ENCODE measurements around the gene BRK1.
A peak's percentile ranks its signal among the peaks of the same experiment; 100 is the strongest.
"Not testable (repeated sequence)": the region's sequence is repeated elsewhere in the genome, so short reads cannot be mapped to it uniquely, and the experiment has no call there.

Gene BRK1

DNA sequence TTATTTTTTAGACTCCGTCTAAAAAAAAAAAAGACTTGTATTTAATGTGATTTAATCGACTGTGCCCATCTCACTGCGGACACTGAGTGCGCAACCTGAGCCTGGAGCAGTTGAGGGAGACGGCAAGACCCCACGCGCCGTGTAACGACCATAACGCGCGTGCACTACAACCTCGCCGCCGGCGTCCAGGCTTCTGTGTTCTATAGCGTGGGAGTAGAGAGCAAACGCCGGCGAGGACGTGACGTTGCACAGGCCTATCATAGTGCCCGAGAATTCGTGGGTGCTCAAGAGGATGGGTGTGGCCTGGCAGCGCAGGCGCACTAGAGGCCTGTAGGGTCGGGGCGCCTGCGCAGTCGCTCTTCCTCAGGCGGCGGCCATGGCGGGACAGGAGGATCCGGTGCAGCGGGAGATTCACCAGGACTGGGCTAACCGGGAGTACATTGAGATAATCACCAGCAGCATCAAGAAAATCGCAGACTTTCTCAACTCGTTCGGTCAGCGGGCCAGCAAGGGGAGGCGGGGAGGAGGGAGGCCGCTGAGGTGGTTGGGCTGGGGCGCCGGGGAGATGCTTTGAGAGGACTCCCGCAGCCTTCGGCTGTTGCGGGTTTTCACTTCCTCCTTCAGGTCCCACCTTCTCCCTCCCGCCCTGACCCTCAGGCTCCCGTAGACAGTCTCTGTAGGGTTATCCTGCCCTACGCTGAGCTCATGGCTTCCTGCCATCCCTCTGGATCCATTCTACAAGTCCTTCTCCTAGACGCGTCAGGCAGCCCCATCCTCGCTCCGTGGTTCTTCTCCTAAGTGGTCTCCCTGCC, at the start of gene BRK1:
Gene BRK1, plus strand, starts transcription at position 350 of the 812 bp plus-strand sequence. Its CDS starts 27 bp downstream, at position 377.
- peak; percentile 89 for DNase-seq

DNA sequence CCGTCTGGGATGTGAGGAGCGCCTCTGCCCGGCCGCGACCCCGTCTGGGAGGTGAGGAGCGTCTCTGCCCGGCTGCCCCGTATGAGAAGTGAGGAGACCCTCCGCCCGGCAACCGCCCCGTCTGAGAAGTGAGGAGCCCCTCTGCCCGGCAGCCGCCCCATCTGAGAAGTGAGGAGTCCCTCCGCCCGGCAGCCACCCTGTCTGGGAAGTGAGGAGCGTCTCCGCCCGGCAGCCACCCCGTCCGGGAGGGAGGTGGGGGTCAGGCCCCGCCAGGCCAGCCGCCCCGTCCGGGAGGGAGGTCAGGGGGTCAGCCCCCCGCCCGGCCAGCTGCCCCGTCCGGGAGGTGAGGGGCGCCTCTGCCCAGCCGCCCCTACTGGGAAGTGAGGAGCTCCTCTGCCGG, 45.4 kb upstream of the BRK1 start:
- not testable (repeated sequence) for DNase-seq

DNA sequence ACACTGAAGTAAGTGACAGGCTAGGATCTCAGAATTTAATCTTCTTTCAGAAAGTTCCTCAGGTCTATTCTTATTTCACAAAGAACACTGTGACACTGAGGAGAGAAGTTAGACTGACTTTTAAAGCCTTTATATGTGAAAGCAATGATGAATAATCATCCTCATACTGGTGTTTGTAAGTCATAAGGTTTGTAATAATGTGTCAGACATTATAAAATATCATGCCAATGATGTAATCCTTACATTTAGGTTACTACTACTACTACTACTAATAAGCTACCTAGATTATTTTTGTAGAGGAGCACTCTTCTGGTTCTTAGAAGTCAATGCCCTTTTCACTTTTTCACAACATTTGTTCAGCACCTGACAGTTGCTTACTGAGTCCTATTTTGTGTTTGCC, 40.8 kb upstream of the BRK1 start:
- DNase-seq: no peak

DNA sequence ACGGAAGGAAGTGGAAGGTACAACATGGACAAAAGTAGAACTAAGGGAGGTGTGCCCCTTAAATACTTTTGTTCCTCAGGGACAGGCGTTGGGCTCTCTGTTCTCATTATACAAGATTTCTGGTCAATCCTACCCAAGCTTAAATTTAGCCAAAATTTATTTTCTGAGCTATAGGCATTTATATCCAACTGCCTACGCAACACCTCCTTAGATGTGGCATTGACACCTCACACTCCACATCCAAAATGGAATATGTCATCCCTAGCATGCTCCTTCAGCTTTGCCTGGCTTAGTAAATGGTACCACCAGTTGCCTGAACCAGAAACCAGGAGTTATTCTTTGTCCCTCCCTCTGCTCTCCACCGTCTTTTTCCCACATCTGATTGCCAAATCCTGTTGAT, 33.6 kb upstream of the BRK1 start:
- DNase-seq: no peak

DNA sequence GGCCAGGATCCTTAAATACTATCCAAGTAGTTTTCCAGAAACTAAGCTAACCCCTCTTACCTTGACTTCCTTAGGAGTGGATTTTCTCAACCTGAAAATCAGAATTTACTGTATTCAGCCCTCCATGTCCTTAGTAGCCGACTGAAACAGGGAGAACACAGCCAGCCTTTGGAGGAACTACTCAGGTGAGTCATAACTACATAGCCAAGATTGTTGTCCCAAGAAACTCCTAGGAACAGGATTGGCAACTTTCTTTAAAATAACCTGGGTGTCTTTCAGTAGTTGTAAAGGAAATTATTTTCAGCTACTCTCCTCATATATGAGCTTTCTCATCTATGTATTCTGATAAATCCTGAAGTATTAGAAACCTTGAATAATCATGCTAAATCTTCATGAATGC, 29.7 kb upstream of the BRK1 start:
- no peak for DNase-seq

DNA sequence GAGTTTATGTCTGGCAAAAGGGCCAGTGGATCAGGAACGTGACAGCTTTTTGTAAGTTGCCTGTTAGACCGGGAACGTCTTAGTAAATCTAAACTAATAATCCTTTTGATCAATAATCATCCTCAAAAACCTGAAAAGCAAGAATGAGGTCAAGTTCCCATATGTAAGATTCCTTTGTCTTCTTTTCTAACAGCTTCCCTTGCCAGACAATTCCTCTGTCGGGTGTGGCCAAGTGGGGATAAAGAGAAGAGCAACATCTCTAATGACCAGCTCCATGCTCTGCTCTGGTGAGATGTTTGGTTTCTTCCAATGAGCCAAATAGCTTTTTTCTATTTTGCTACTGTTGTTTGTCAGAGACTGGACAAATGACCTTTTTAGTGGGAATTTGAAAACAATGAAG, 27.2 kb upstream of the BRK1 start:
- no peak for DNase-seq

DNA sequence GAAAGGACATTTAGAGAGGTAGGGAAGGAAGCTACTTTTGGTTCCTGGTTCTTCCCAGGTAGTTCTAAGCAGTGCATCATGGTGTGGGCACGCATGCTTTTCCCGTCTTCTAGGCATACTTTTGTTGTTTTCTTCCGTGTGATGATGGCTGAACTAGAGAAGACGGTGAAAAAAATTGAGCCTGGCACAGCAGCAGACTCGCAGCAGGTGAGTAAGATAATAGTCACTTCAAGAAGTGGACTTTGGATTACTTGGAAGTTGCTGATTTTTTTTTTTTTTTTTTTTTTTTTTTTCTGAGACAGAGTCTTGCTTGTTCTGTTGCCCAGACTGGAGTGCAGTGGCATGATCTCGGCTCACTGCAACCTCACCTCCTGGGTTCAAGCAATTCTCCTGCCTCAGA, 25.3 kb upstream of the BRK1 start:
- DNase-seq: no peak

DNA sequence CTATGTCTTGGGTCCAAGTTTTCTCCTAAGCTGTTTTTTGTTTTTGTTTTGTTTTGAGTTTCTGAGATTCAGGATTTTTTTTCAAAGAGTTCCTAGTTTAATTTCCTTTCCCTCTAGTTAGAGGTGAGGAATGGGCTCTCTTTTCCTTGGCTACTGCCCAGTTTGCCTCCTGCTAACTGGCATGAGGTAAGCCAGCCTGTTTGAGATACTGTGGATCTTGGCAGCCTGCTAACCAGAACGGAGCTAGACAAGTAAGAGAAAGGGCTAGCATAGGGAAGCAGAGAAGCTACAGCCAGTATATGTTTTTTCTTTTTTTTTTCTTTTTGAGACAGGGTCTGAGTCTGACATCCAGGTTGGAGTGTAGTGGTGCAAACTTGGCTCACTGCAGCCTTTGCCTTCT, 24.7 kb upstream of the BRK1 start:
- not testable (repeated sequence) for DNase-seq

DNA sequence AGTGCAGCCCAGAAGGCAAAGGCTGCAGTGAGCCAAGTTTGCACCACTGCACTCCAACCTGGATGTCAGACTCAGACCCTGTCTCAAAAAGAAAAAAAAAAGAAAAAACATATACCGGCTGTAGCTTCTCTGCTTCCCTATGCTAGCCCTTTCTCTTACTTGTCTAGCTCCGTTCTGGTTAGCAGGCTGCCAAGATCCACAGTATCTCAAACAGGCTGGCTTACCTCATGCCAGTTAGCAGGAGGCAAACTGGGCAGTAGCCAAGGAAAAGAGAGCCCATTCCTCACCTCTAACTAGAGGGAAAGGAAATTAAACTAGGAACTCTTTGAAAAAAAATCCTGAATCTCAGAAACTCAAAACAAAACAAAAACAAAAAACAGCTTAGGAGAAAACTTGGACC, 24.1 kb upstream of the BRK1 start:
- not testable (repeated sequence) for DNase-seq

DNA sequence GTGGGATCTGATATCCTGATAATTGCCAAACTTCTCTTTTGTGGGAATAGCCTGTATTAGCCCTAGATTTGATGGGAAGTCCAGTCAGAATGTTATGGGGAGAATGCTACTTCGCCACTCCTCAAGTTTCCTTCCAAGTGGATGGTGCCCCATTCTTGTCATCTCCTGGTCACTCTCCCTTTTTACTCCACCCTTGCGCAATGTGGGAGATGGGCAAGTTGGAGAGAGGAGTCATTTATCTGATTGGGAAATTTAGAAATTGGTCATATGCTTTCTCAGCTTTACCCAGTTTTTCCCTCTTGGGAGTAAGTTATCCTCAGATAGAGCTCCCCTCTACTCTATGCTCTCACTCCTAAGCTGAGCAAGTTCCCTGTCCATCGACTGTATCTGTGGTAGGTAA, 21.8 kb upstream of the BRK1 start:
- DNase-seq: no peak

DNA sequence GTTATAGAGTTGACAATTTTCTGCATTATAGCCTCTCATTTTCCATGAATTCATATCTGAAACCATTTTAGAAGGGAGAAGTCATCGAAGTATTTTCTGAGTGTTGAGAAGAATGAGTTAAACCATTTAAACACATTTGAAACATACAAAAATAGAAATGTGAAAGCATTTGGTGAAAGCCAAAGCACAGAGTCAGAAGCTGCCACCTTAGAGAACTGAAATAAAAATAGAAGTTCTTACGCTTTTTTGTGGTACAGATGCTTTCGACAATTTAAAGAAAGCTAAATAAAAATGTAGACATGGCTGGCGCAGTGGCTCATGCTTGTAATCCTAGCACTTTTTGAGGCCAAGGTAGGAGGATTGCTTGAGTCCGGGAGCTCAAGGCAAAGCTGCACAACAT, 16.4 kb upstream of the BRK1 start:
- no peak for DNase-seq

DNA sequence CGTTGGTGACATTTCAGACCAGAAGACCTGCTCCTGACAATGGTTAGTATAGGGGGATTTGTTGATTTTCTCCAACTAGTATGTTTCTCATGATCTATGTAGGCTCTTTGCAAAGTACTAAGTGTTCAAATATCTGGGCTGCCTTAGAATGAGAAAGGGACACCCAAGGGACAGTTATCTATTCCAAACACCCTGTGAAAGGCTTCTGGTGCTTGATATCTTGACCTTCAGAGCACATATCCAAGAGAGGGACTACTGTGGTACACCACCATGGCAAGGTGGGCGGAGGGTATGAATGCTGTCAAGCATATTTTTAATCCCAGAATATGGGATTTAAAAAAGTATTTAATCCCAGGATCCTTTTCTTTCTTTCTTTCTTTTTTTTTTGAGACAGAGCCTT, 8.6 kb upstream of the BRK1 start:
- no peak for DNase-seq

DNA sequence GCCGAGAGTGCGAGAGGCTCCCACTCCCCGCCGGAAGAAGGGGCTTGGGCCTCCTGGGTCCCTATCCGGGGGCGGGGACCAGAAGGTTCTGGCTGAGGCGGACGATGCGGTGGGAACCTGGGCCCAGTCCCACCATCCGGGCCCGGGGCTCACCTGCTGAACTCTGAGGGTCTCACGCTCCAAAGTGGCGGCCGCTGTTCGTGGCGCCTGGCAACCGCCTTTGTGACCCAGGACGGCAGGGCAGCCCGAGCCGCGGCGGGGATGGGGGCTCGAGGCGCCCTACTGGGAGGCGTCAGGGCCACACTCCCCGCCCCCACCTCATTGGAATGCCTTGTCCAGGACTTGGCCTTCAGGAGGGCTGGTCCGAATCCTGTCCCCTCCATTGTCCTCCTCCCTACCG, 7.4 kb upstream of the BRK1 start, which contains the start of gene FANCD2OS:
Gene FANCD2OS, minus strand, starts transcription at position 165 of the 400 bp plus-strand sequence. CDS start 3,481 bp downstream, outside the sequence.
- DNase-seq: no peak

DNA sequence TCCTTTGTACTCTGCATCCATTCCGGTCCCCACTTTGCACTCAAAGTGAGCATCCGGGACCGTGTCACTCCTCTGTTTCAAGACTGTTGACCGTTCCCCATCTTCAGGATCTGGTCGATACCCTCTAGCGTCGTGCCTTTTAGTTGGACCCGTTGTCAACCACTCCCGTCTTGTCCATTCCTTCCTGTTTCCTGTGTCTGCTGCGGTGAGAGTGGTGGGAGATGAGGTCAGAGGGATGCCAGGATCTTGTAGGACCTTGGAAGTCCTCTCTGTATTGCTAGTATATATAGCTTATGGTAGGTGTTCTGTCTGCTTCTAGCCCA, 624 bp downstream of the BRK1 start:
- DNase-seq: no peak

DNA sequence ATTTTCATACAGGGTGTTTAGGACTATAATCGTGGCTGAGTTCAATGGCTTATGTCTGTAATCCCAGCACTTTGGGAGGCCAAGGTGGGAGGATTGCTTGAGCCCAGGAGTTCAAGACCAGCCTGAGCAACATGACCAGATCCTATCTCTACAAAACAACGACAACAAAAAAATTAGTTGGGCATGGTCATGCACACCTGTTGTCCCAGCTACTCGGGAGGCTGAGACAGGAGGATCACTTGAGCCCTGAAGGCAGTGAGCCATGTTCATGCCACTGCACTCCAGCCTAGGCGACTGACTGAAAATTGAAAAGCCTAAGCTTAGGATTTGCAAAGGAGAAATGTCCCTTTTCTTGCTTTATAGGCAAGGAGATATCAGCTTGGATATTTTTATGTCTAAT, 1.5 kb downstream of the BRK1 start:
- no peak for DNase-seq

DNA sequence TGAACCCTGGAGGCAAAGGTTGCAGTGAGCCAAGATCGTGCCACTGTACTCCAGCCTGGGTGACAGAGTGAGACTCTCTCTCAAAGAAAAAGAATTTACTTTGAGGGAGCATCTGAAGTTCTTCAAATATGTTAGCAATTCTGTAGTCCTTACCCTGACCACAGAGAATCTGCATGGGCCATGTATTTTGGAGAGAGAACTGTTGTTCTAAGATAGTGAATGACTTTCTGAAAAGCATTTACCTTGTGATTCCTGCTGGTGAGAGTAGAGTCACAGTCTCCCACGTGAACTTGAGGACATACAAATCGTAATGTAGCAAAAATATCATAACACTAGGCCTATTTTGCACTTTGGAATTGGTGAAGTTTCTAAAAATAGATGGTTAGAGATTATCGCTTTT, 3.9 kb downstream of the BRK1 start:
- no peak for DNase-seq

DNA sequence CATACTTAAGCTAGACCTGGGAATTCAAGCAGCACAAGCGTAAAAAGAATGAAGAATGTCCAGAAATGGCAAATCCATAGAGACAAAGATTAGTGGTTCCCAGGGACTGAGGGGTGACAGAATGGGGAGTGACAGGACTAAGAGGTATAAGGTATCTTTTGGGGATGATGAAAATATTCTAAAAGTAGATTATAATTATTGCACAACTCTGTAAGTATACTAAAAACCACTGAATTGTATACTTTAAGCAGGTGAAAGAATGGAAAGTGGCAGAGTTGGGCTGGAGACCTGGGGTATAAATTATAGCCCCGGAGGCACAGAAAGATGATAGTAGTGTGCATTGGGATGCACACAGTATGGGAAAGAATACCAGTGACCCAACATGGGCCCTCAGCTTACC, 5.6 kb downstream of the BRK1 start:
- no peak for DNase-seq

DNA sequence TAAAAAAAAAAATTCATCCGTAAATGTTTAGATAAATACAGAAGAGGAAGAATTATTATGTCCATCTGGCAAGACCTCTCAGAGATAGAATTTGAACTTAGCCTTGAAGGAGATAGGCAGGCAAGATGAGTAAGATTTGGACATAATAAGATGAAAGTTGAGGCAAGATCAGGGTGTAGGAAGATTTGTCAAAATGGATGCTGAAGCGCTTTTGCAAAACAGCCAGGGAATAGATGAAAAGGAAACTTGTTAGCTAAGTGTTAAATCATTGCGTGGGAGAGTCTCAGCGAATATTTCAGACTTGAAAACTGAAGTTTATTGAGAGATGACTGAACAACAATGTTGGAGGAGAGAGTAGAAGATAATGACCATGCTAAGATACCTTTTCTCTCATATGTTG, 7.2 kb downstream of the BRK1 start:
- DNase-seq: no peak

DNA sequence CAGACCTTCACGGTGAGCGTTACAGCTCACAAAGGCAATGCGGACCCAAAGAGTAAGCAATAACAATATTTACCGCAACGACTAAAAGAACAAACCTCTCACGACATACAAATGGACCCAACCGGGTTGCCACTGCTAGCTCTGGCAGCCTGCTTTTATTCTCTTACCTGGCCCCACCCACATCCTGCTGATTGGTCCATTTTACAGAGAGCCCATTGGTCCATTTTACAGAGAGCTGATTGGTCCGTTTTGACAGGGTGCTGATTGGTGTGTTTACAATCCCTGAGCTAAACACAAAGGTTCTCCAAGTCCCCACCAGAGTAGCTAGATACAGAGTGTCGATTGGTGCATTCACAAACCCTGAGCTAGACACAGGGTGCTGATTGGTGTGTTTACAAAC, 20.4 kb downstream of the BRK1 start:
- DNase-seq: not testable (repeated sequence)

DNA sequence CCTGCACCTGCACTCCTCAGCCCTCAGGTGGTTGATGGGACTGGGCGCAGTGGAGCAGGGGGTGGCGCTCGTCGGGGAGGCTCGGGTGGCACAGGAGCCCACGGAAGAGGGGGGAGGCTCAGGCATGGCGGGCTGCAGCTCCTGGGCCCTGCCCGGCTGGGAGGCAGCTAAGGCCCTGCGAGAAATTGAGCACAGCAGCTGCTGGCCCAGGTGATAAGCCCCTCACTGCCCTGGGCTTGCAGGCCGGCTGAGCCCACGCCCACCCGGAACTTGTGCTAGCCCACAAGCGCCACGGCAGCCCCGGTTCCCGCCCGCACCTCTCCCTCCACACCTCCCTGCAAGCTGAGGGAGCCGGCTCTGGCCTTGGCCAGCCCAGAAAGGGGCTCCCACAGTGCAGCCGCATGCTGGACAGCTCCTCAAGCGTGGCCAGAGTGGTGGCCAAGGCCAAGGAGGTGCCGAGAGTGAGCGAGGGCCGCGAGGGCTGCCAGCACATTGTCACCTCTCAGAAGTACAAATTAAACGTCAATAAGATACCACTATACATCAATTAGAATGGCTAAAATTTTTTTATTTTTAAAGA, 21.0 kb downstream of the BRK1 start:
- DNase-seq: no peak

DNA sequence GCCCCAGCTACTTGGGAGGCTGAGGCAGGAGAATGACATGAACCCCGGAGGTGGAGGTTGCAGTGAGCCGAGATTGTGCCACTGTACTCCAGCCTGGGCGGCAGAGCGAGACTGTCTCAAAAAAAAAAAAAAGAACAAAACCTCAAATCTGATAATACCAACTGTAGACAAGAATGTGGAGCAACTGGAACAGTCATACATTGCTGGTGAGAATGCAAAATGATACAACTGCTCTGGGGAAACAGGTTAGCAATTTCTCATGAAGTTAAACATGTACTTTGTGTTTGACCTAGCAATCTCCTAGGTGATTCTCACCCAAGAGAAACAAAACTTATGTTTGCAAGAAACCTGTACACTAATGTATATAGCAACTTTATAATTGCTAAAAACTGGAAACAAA, 21.7 kb downstream of the BRK1 start:
- no peak for DNase-seq

DNA sequence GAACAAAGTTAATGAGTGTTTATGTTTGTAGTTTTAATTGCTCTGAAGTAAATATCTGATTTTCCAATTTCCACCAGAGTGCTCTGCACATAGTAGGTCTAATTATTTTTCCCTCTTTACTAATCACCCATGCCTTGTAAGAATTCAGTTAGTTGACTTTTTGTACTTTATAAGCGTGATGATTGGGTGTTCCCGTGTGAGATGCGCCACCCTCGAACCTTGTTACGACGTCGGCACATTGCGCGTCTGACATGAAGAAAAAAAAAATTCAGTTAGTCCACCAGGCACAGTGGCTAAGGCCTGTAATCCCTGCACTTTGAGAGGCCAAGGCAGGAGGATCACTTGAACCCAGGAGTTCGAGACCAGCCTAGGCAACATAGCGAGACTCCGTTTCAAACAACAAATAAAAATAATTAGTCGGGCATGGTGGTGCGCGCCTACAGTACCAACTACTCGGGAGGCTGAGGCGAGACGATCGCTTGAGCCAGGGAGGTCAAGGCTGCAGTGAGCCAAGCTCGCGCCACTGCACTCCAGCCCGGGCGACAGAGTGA, 25.6 kb downstream of the BRK1 start:
- no peak for DNase-seq

DNA sequence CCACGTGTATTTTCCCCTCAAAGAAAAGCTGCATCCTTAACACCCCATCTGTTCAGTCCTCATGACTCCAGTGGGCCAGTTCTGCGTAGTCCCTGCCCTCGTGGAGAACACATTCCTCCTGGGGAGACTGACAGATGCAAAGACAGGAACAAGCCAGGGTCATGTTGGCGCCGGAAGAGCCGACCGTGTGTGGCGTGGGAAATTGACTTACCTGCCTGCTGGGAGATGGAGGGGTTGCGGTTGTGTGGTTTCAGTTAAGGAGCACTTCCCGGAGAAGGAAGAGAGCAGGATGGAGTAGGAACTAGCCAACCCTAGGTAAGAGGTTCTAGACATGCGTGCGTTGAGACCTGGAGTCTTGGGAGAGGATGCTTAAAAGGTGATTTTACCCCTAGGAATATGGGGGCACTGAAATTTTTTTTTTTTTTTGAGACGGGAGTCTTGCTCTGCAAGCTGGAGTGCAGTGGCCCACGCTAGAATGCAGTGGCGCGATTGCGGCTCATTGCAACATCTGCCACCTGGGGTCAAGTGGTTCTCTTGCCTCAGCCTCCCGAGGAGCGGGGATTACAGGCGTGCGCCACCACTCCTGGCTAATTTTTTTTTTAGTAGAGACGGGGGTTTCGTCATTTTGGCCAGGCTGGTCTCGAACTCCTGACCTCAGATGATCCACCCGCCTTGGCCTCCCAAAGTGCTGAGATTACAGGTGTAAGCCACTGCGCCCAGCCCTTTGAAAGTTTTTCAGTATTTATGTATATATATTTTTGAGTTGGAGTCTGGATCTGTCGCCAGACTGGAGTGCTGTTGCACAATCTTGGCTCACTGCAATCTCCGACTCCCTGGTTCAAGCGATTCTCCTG, 27.5 kb downstream of the BRK1 start:
- peak; percentile 29 for DNase-seq

DNA sequence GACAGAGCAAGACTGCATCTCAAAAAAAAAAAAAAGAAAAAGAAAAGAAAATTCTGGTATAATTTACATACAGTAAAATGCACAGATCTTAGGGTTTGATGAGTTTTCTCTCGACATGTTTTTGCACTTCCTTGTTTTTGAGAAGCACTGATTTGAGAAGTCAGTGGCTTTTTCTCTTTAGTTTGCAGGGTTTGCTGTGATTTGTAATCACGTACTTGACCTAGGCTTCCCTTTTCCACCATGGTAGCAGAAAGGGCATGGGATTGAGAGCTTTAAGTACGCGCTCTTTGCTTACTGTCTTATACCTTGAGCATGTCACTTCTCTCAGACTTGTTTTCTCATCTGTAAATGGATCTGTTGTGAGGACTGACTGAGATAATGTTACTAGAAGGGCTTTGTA, 30.2 kb downstream of the BRK1 start:
- DNase-seq: no peak
